ENCODE measurements around the gene TOR1AIP1. TPM values are rescaled to one million over a fixed set of nuclear protein-coding genes. Genes with fewer than 3 reads are reported as not detected.

TOR1AIP1 gene
- total and polyA plus RNA-seq, 2 of the 4 experiments (the other 2 are of a cell fraction) = 20.7 to 64.5 TPM

GRCh38 chr1:179860652-179861051 is 21.4 kb upstream of the TOR1AIP1 start:
- BruUV-seq (replicated peaks) = no TSS peak
- dilution Hi-C loops (cut with HindIII; ENCODE audit: low sequenced_read_pairs, unreplicated experiment) = no loop called here
- no peak overlapping the region for H3K4me3 ChIP-seq (ENCODE audit: insufficient read depth, low read depth, low read length)
- no peak overlapping the region for H2BK20ac ChIP-seq (ENCODE audit: low read depth, low read length)
- H3K27ac ChIP-seq (ENCODE audit: insufficient read depth, low read length) = no peak overlapping the region
- H3K56ac ChIP-seq (ENCODE audit: extremely low read depth, insufficient read depth, low read length) = no peak overlapping the region
- H3K23ac ChIP-seq (ENCODE audit: low read depth, low read length) = no peak overlapping the region
- no peak overlapping the region for H3K18ac ChIP-seq (ENCODE audit: low read depth, low read length)
- ATAC-seq (ENCODE audit: low read depth) = no peak
- H2BK5ac ChIP-seq (ENCODE audit: low read depth, low read length, poor library complexity, severe bottlenecking) = no peak overlapping the region
- no peak overlapping the region for H4K5ac ChIP-seq (ENCODE audit: low read depth, low read length)
- peaks cover 37% of the 10 kb centered on the region for H3K36me3 ChIP-seq (ENCODE audit: control insufficient read depth, insufficient read depth, low read length)
- no peak for TF ChIP-seq ELK1 (IDR thresholded peaks at IDR 0.05; ENCODE audit: borderline replicate concordance, low read depth, low read length)
- TF ChIP-seq MXI1 (IDR thresholded peaks at IDR 0.05; ENCODE audit: borderline replicate concordance, low read depth, low read length) = no peak
- TF ChIP-seq SMC3 (IDR thresholded peaks at IDR 0.05; ENCODE audit: low read depth, low read length) = no peak
- no peak for TF ChIP-seq RCOR1 (IDR thresholded peaks at IDR 0.05; ENCODE audit: insufficient replicate concordance, low read length)
- TF ChIP-seq RFX5 (IDR thresholded peaks at IDR 0.05; ENCODE audit: low read depth, low read length) = no peak
- no peak for TF ChIP-seq FOS (IDR thresholded peaks at IDR 0.05; ENCODE audit: low read depth, low read length)
- TF ChIP-seq CTCF (conservative IDR thresholded peaks at IDR 0.05; ENCODE audit: low read depth, low read length) = no peak
- no peak for TF ChIP-seq NFE2L2 (IDR thresholded peaks at IDR 0.05; ENCODE audit: low read depth, low read length)
- no peak for TF ChIP-seq MAZ (IDR thresholded peaks at IDR 0.05; ENCODE audit: borderline replicate concordance, low read depth, low read length)
- TF ChIP-seq BHLHE40 (IDR thresholded peaks at IDR 0.05; ENCODE audit: low read depth, low read length) = no peak
- no peak for TF ChIP-seq MAFK (IDR thresholded peaks at IDR 0.05; ENCODE audit: low read depth, low read length)
- TF ChIP-seq RAD21 (IDR thresholded peaks at IDR 0.05; ENCODE audit: low read length) = no peak
- TF ChIP-seq POLR2A (IDR thresholded peaks at IDR 0.05; ENCODE audit: low read depth, low read length) = no peak
- no peak for TF ChIP-seq CEBPB (IDR thresholded peaks at IDR 0.05; ENCODE audit: low read depth, low read length)
- TF ChIP-seq CHD1 (IDR thresholded peaks at IDR 0.05; ENCODE audit: low read depth, low read length) = no peak
- no peak for TF ChIP-seq USF2 (IDR thresholded peaks at IDR 0.05; ENCODE audit: low read depth, low read length)
- no peak overlapping the region for H4K91ac ChIP-seq (ENCODE audit: insufficient read depth, low read depth, low read length)
- H2AK5ac ChIP-seq (ENCODE audit: low read depth, low read length) = no peak overlapping the region
- H3K14ac ChIP-seq (replicated peaks; ENCODE audit: low read depth, low read length) = no peak overlapping the region
- no peaks in the 10 kb centered on the region for H3K4me1 ChIP-seq (ENCODE audit: control insufficient read depth, insufficient read depth, low read length)
- no peak for DNase-seq
- H2BK15ac ChIP-seq (ENCODE audit: low read depth, low read length) = no peak overlapping the region
- intact Hi-C loops (cut with micrococcal nuclease) = no loop called here
- H3K9me1 ChIP-seq (ENCODE audit: insufficient read depth, low read length) = peaks cover 4% of the 10 kb centered on the region; the same call in 1 of the 2 replicates
- no peak overlapping the region for H3K9ac ChIP-seq (ENCODE audit: low read depth, low read length)
- no peak overlapping the region for H2BK120ac ChIP-seq (ENCODE audit: low read depth, low read length)
- H2AFZ ChIP-seq (replicated peaks; ENCODE audit: low read length, poor library complexity) = no peak overlapping the region
- no peak overlapping the region for H2AK9ac ChIP-seq (replicated peaks; ENCODE audit: low read depth, low read length, poor library complexity)
- peaks cover 30 to 41% of the 10 kb centered on the region in 2 experiments for H3K79me1 ChIP-seq (ENCODE audit: low read depth in 1 of 2, low read length in 2 of 2)
- ChIA-PET POLR2A (ENCODE audit: unreplicated experiment) (no interaction called here), CTCF (no interaction called here)
- H4K8ac ChIP-seq (ENCODE audit: low read depth in 2 of 2, low read length in 2 of 2) = no peak overlapping the region
- WGBS, 2 experiments (ENCODE audit: extremely low coverage in 2 of 2, insufficient read length in 1 of 2) = 100% methylated on average over 2 of the region's 3 CpGs; no CpG with 5 or more reads in 1 of the 2 experiments
- in situ Hi-C loops (cut with MboI; ENCODE audit: low sequenced_read_pairs) = loop anchor here (25.0 kb wide), 1 partner anchor 552 kb away; no protein-coding TSS in a partner anchor
- H3K4ac ChIP-seq (ENCODE audit: low read depth, low read length) = no peak overlapping the region
- H3K27me3 ChIP-seq (ENCODE audit: control insufficient read depth, insufficient read depth, low read length) = no peaks in the 10 kb centered on the region
- H3K4me2 ChIP-seq (ENCODE audit: low read depth, low read length) = no peak overlapping the region
- peaks cover 10% of the 10 kb centered on the region for H4K20me1 ChIP-seq (ENCODE audit: insufficient read depth, low read length)
- H3K9me3 ChIP-seq (ENCODE audit: control insufficient read depth, insufficient read depth, low read length) = no peaks in the 10 kb centered on the region

Data from IMR-90 (cell line).